Right atrium auricular region (tissue), 2 donors: Measurements from ENCODE around the gene VWA8. TPM values are rescaled to one million over a fixed set of nuclear protein-coding genes. Genes with fewer than 3 reads are reported as not detected.
"Not testable (repeated sequence)": the region's sequence is repeated elsewhere in the genome, so short reads cannot be mapped to it uniquely, and the experiment has no call there.

Experiments used
- DNase-seq: peaks from one replicate; pipeline ENCODE4 v3.0.0-alpha.2; 2019; ENCODE audit warnings: low spot score
- H3K27ac ChIP-seq, 2 donors: fragments of 200-600 bp; sonication (generic); 1 replicate in 1 of 2; 2 replicates in 1 of 2; pipeline ENCODE4 v1.5.1; 2016 to 2019
- H3K27me3 ChIP-seq, 2 donors: fragments of 200-600 bp; sonication (generic); one replicate each; pipeline versions ENCODE4 v1.5.1 to v1.6.0; 2017 to 2019
- H3K36me3 ChIP-seq: fragments of 200-600 bp; sonication (generic); one replicate; pipeline ENCODE4 v1.5.1; 2016
- H3K4me1 ChIP-seq, 2 donors: fragments of 200-600 bp; sonication (generic); one replicate each; pipeline versions ENCODE4 v1.5.1 to v1.6.0; 2017 to 2019
- H3K4me3 ChIP-seq, 2 donors: fragments of 200-600 bp; sonication (generic); 1 replicate in 1 of 2; 2 replicates in 1 of 2; pipeline ENCODE4 v1.5.1; 2017 to 2019; ENCODE audit warnings: mild to moderate bottlenecking in 1 of 2, moderate library complexity in 1 of 2
- H3K9me3 ChIP-seq, 2 donors: fragments of 200-600 bp; sonication (generic); one replicate each; pipeline ENCODE4 v1.5.1; 2019
- total RNA-seq, 2 donors: library from RNA; depleted of rRNA; stranded (reverse); fragments of >200 nt; gene quantifications; one replicate each; pipeline ENCODE4 v1.1.0, GENCODE V29; 2016
- TF ChIP-seq, protein P1 (sequence below), 2 donors: fragments of 200-600 bp; sonication (generic); IDR thresholded peaks; one replicate each; pipeline ENCODE4 v1.5.1; 2019; ENCODE audit warnings: antibody characterized with exemption in 2 of 2

Gene VWA8
- total RNA-seq, 2 donors from 2014 or later, result 25.9 to 32.8 TPM

DNA sequence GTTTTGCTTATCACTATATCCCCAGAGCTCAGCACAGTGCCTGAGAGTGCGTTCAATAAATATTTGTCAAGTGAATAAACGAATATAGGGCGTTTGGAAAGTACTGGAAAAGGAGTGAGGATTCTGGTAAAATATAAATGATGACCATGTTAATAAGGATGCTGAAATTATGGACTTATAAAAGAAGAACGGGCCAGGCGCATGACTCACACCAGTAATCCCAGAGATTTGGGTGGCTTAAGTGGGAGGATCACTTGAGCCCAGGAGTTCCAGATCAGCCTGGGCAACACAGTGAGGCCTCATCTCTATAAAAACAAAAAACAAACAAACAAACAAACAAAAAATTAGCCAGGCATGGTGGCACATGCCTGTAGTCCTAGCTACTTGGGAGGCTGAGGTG is 198.1 kb downstream of the VWA8 start:
- H3K27ac ChIP-seq, result no peak overlapping the region
- DNase-seq, result no peak
- H3K27me3 ChIP-seq, result no peaks in the 10 kb centered on the region
- TF ChIP-seq, protein P1, sequence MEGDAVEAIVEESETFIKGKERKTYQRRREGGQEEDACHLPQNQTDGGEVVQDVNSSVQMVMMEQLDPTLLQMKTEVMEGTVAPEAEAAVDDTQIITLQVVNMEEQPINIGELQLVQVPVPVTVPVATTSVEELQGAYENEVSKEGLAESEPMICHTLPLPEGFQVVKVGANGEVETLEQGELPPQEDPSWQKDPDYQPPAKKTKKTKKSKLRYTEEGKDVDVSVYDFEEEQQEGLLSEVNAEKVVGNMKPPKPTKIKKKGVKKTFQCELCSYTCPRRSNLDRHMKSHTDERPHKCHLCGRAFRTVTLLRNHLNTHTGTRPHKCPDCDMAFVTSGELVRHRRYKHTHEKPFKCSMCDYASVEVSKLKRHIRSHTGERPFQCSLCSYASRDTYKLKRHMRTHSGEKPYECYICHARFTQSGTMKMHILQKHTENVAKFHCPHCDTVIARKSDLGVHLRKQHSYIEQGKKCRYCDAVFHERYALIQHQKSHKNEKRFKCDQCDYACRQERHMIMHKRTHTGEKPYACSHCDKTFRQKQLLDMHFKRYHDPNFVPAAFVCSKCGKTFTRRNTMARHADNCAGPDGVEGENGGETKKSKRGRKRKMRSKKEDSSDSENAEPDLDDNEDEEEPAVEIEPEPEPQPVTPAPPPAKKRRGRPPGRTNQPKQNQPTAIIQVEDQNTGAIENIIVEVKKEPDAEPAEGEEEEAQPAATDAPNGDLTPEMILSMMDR (IDR thresholded peaks at IDR 0.05), result no peak
- no peaks in the 10 kb centered on the region for H3K36me3 ChIP-seq
- no peak overlapping the region for H3K4me3 ChIP-seq
- H3K4me1 ChIP-seq, result peaks cover 0 to 7% of the 10 kb centered on the region in 2 donors
- no peaks in the 10 kb centered on the region for H3K9me3 ChIP-seq

GRCh38 chr13:41756198-41756880 is 204.6 kb downstream of the VWA8 start:
- peak overlapping the region in 1 of 2 donors; percentile 49 for H3K27ac ChIP-seq
- DNase-seq, result no peak
- no peaks in the 10 kb centered on the region for H3K36me3 ChIP-seq
- TF ChIP-seq, protein P1 (IDR thresholded peaks at IDR 0.05), result no peak
- no peaks in the 10 kb centered on the region for H3K9me3 ChIP-seq
- peaks cover 0 to 7% of the 10 kb centered on the region in 2 donors for H3K4me1 ChIP-seq
- H3K4me3 ChIP-seq, result no peak overlapping the region
- no peaks in the 10 kb centered on the region for H3K27me3 ChIP-seq

DNA sequence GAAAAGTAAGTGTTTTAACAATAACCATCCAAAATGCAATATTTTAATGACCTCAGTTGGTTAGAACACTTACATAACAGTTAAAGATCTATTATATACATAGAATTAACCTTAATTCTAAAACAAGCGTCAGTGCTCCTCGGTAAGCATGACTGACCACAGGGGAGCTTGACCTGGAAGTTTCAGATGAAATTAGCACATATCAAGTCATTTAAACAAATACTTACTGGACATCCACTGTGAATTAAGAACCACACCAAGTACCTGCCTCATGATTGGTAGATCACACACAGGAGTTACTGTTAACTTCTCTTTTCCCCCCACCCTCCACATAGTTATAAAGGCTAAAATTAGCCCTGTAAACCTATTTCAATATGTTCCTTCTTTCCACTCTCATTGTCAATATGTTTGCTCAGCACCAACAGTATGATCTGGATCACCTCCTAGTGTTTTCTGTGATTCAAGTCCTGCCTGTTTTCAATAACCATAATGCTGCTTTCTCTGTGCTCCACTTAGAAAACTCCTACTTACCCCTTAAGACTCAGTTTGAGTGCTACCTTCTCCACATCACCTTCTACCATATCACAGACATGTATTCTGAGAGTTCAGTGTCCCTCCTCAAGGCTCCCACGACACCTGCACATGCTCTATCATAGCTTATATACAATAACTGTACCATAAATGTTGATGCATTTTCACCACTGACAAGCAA is 209.0 kb downstream of the VWA8 start:
- Histone ChIP-seq H3K4me1 (peaks cover 0 to 11% of the 10 kb centered on the region in 2 donors), H3K36me3 (peaks cover 7% of the 10 kb centered on the region), H3K9me3 (no peaks in the 10 kb centered on the region), H3K27me3 (no peaks in the 10 kb centered on the region), H3K27ac (peak overlapping the region; percentile 22 to 66), H3K4me3 (no peak overlapping the region)
- no peak for DNase-seq
- TF ChIP-seq, protein P1 (IDR thresholded peaks at IDR 0.05), result no peak

DNA sequence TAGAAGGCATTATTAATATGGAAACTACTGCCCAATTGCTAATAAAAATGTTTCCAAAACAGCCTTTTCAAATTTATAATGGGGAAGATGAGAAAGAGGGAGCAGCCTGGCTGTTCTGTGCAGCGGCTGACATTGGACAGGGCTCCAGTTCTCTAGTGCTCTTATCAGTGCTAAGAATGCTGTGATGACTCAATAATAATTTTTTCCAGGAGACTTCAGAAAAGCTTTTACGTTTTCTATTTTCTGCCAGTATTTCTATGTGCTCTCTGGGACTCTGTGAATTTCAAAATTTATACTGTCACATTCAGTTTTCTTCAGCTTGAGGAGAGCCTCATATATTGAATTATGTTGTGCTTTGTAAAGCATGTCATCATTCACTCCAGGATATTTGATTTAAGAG is 209.6 kb downstream of the VWA8 start:
- no peaks in the 10 kb centered on the region for H3K9me3 ChIP-seq
- DNase-seq, result no peak
- peak overlapping the region; percentile 22 to 66 for H3K27ac ChIP-seq
- no peaks in the 10 kb centered on the region for H3K27me3 ChIP-seq
- H3K4me1 ChIP-seq, result peaks cover 0 to 11% of the 10 kb centered on the region in 2 donors
- H3K4me3 ChIP-seq, result no peak overlapping the region
- H3K36me3 ChIP-seq, result peaks cover 7% of the 10 kb centered on the region
- TF ChIP-seq, protein P1 (IDR thresholded peaks at IDR 0.05), result no peak

DNA sequence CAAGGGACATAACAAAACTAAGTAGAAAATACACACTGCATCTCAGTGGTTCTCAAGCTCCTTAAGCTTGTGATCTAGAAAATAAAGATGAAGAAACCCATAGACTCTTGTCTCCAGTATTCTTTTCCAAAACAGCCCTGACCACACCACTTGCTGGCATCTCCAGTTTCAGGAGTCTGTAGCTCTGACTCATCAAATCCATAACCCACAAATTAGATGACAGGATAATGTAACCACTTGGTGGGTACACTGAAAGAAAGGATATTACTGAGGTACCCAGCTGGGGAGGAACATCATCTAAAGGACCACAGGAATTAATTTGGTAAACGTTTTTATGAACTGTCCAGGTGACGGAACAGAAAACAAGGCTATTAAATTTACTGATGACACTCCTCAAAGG is 214.7 kb downstream of the VWA8 start:
- H3K27me3 ChIP-seq, result no peaks in the 10 kb centered on the region
- H3K9me3 ChIP-seq, result no peaks in the 10 kb centered on the region
- TF ChIP-seq, protein P1 (IDR thresholded peaks at IDR 0.05), result no peak
- peaks cover 7% of the 10 kb centered on the region for H3K36me3 ChIP-seq
- H3K4me1 ChIP-seq, result peaks cover 0 to 16% of the 10 kb centered on the region in 2 donors
- no peak overlapping the region for H3K27ac ChIP-seq
- DNase-seq, result no peak
- H3K4me3 ChIP-seq, result no peak overlapping the region

GRCh38 chr13:41745496-41745895 is 215.4 kb downstream of the VWA8 start:
- DNase-seq, H3K27ac ChIP-seq, H3K36me3 ChIP-seq: not testable (repeated sequence)

More at GRCh38 chr13:41745496-41745895, 215.4 kb downstream of the VWA8 start:
- peaks cover 0 to 12% of the 10 kb centered on the region in 2 donors for H3K4me1 ChIP-seq
- not testable (repeated sequence) for H3K4me3 ChIP-seq, H3K9me3 ChIP-seq, H3K27me3 ChIP-seq
